Measurements from ENCODE around the gene ALDH1L1.

- TF ChIP-seq POLR2A (IDR thresholded peaks at IDR 0.05; ENCODE audit: low read length): no peak
- no peak for TF ChIP-seq GATA1 (IDR thresholded peaks at IDR 0.05; ENCODE audit: low read depth, low read length)
Observed at GRCh38 chr3:126112531-126113237, 67.7 kb downstream of the ALDH1L1 start.

Data from erythroblast (primary cell).